Uterine smooth muscle cell (primary cell): ENCODE measurements around the gene DACT1. TPM values are rescaled to one million over a fixed set of nuclear protein-coding genes. Genes with fewer than 3 reads are reported as not detected.

Experiments used
- total RNA-seq: library from RNA; depleted of rRNA; stranded (reverse); fragments of >200 nt; gene quantifications from 2 replicates; pipeline ENCODE4 v1.2.3, GENCODE V29; 2014

Gene DACT1, protein sequence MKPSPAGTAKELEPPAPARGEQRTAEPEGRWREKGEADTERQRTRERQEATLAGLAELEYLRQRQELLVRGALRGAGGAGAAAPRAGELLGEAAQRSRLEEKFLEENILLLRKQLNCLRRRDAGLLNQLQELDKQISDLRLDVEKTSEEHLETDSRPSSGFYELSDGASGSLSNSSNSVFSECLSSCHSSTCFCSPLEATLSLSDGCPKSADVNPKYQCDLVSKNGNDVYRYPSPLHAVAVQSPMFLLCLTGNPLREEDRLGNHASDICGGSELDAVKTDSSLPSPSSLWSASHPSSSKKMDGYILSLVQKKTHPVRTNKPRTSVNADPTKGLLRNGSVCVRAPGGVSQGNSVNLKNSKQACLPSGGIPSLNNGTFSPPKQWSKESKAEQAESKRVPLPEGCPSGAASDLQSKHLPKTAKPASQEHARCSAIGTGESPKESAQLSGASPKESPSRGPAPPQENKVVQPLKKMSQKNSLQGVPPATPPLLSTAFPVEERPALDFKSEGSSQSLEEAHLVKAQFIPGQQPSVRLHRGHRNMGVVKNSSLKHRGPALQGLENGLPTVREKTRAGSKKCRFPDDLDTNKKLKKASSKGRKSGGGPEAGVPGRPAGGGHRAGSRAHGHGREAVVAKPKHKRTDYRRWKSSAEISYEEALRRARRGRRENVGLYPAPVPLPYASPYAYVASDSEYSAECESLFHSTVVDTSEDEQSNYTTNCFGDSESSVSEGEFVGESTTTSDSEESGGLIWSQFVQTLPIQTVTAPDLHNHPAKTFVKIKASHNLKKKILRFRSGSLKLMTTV
- 7.9 and 27.4 TPM in 2 replicates for total RNA-seq

DNA sequence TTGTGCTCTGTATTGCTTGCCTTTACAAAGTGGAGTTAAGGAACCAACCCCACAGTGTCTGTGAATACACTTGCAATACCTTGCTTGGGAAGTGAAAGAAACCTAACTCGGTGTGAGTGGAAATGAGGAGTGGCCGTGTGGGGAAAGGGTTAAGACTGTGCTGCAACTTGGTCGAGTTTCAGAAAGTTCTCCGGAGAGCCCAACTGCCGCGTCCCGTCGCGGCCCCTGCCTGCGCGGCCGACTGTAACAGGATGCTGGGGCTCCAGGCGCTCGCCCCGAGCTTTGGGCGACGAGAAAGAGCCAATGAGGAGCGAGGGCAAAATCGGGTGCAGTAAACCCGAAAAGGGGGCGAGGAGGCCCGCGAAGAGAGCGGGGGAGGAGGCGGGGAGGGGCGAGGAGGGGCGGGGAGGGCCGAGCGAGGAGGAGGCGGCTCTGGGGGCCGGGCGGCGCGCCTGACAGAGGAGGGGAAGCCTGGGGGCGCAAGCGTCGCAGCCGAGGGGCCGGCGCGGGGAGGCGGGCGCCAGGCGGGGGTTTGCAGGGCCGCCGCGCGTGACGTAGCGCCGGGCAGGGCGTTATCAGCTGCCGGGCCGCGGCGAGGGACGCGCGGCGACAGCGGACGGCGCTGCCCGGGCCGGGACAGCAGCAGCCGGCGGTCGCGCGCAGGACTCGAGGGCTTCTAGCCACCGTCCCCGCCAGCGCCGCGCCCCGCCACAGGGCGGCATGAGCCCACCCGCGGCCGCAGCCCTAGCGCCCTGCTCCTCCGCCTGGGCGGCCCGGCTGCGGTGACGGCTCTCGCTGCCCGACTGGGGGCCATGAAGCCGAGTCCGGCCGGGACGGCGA is at the start of gene DACT1:
Gene DACT1, plus strand, starts transcription at position 572 of the 840 bp plus-strand sequence. Its CDS starts 241 bp downstream, at position 813.

Other genes with a start within 250 kb of the DACT1 start
- not detected in 2 replicates for gene TOMM20L, start 242.0 kb upstream of the DACT1 start, total RNA-seq
- 16.2 and 20.9 TPM in 2 replicates for gene TIMM9, start 210.4 kb upstream of the DACT1 start, total RNA-seq
- 24.6 and 35.7 TPM in 2 replicates for gene KIAA0586, start 210.2 kb upstream of the DACT1 start, total RNA-seq